Activated CD8-positive, alpha-beta memory T cell treated with anti-CD3 and anti-CD28 coated beads for 4 hours (primary cell): Measurements from ENCODE around the gene PRM1.

Source experiments
- DNase-seq, 2 donors: peaks; one replicate each; pipeline ENCODE4 v3.0.0-alpha.2; 2020; ENCODE audit warnings: low read depth in 2 of 2

Gene PRM1

GRCh38 chr16:11280616-11281522, at the start of gene PRM1:
TSS of gene PRM1 (minus strand) at chr16:11281330. CDS start at chr16:11281238, 92 bp downstream.
- DNase-seq, result no peak

- DNase-seq, result no peak
Observed at GRCh38 chr16:11330526-11331237, 49.6 kb upstream of the PRM1 start.

- no peak for DNase-seq
Observed at GRCh38 chr16:11329891-11330290, 48.8 kb upstream of the PRM1 start.

- no peak for DNase-seq
Observed at GRCh38 chr16:11329071-11329491, 48.0 kb upstream of the PRM1 start.

- DNase-seq, result peak; percentile 14 to 30
Observed at GRCh38 chr16:11328172-11329070, 47.3 kb upstream of the PRM1 start.

GRCh38 chr16:11327277-11328171, 46.4 kb upstream of the PRM1 start:
- no peak for DNase-seq

GRCh38 chr16:11326737-11327276, 45.7 kb upstream of the PRM1 start:
- no peak for DNase-seq

GRCh38 chr16:11326084-11326736, 45.1 kb upstream of the PRM1 start:
- DNase-seq, result no peak

GRCh38 chr16:11325404-11326083, 44.4 kb upstream of the PRM1 start:
- DNase-seq, result no peak

GRCh38 chr16:11323551-11324336, 42.6 kb upstream of the PRM1 start:
- DNase-seq, result no peak

GRCh38 chr16:11322823-11323222, 41.7 kb upstream of the PRM1 start:
- no peak for DNase-seq

GRCh38 chr16:11321662-11322061, 40.5 kb upstream of the PRM1 start:
- DNase-seq, result no peak

- DNase-seq, result no peak
Observed at GRCh38 chr16:11320170-11320569, 39.0 kb upstream of the PRM1 start.

- DNase-seq, result no peak
Observed at GRCh38 chr16:11319529-11320146, 38.5 kb upstream of the PRM1 start.

- DNase-seq, result no peak
Observed at GRCh38 chr16:11318817-11319216, 37.7 kb upstream of the PRM1 start.

GRCh38 chr16:11316331-11317015, 35.3 kb upstream of the PRM1 start:
- DNase-seq, result no peak

- no peak for DNase-seq
Observed at GRCh38 chr16:11315510-11315909, 34.4 kb upstream of the PRM1 start.
